Measurements from ENCODE around the gene MTOR. TPM values are rescaled to one million over a fixed set of nuclear protein-coding genes. Genes with fewer than 3 reads are reported as not detected.

The MTOR gene
- total and polyA plus RNA-seq, 10 donors, result 12.5 to 50.9 (median 35.5) TPM

- Histone ChIP-seq H3K27ac (no peak overlapping the region), H3K4me1 (no peaks in the 10 kb centered on the region), H3K27me3 (replicated peaks in 1 of 7) (no peaks in the 10 kb centered on the region), H3K36me3 (peaks cover 0 to 100% (median 43%) of the 10 kb centered on the region in 6 donors), H3K9me3 (no peaks in the 10 kb centered on the region), H3K4me3 (no peak overlapping the region)
- no peak for DNase-seq
- WGBS, 5 donors, result 76 to 94% (median 84%) methylated on average over 2 of the region's 2 CpGs
- intact Hi-C loops (cut with DNase I; ENCODE audit: low total_unique reads), result no loop called here
- TF ChIP-seq CTCF (IDR thresholded peaks at IDR 0.05 in 8 of 11, conservative IDR thresholded peaks at IDR 0.05 in 3 of 11), result no peak
- TF ChIP-seq POLR2A (IDR thresholded peaks at IDR 0.05), result no peak
- no peak for TF ChIP-seq POLR2AphosphoS5 (IDR thresholded peaks at IDR 0.05)
These were observed 74.9 kb downstream of the MTOR start for GRCh38 chr1:11187494-11187893.

- H3K27me3 ChIP-seq (replicated peaks in 1 of 7), result no peaks in the 10 kb centered on the region
- H3K27ac ChIP-seq, result no peak overlapping the region
- no peaks in the 10 kb centered on the region for H3K9me3 ChIP-seq
- H3K4me1 ChIP-seq, result no peaks in the 10 kb centered on the region
- intact Hi-C loops (cut with DNase I; ENCODE audit: low total_unique reads), result no loop called here
- no peak for DNase-seq
- TF ChIP-seq CTCF (IDR thresholded peaks at IDR 0.05 in 8 of 11, conservative IDR thresholded peaks at IDR 0.05 in 3 of 11), result no peak
- TF ChIP-seq POLR2AphosphoS5 (IDR thresholded peaks at IDR 0.05), result no peak
- TF ChIP-seq POLR2A (IDR thresholded peaks at IDR 0.05), result no peak
- H3K36me3 ChIP-seq, result peaks cover 0 to 100% (median 41%) of the 10 kb centered on the region in 6 donors
- H3K4me3 ChIP-seq, result no peak overlapping the region
- 89 to 97% (median 93%) methylated on average over 3 of the region's 3 CpGs for WGBS, 5 donors
These were observed 75.4 kb downstream of the MTOR start for GRCh38 chr1:11187000-11187399.

GRCh38 chr1:11184973-11185372, 77.4 kb downstream of the MTOR start:
- Histone ChIP-seq H3K27ac (no peak overlapping the region), H3K4me1 (no peaks in the 10 kb centered on the region), H3K36me3 (peaks cover 0 to 100% (median 36%) of the 10 kb centered on the region in 6 donors), H3K27me3 (replicated peaks in 1 of 7) (no peaks in the 10 kb centered on the region), H3K9me3 (no peaks in the 10 kb centered on the region), H3K4me3 (no peak overlapping the region)
- TF ChIP-seq POLR2A (IDR thresholded peaks at IDR 0.05), result no peak
- TF ChIP-seq POLR2AphosphoS5 (IDR thresholded peaks at IDR 0.05), result no peak
- no peak for TF ChIP-seq CTCF (IDR thresholded peaks at IDR 0.05 in 8 of 11, conservative IDR thresholded peaks at IDR 0.05 in 3 of 11)
- intact Hi-C loops (cut with DNase I; ENCODE audit: low total_unique reads), result no loop called here
- 89 to 100% (median 90%) methylated on average over 1 of the region's 1 CpG for WGBS, 5 donors
- no peak for DNase-seq

- no peak for DNase-seq
- Histone ChIP-seq H3K27me3 (replicated peaks in 1 of 7) (no peaks in the 10 kb centered on the region), H3K4me1 (no peaks in the 10 kb centered on the region), H3K27ac (no peak overlapping the region), H3K9me3 (no peaks in the 10 kb centered on the region), H3K36me3 (peaks cover 0 to 100% (median 26%) of the 10 kb centered on the region in 6 donors), H3K4me3 (no peak overlapping the region)
- TF ChIP-seq POLR2A (IDR thresholded peaks at IDR 0.05) (no peak), POLR2AphosphoS5 (IDR thresholded peaks at IDR 0.05) (no peak), CTCF (IDR thresholded peaks at IDR 0.05 in 8 of 11, conservative IDR thresholded peaks at IDR 0.05 in 3 of 11) (no peak)
- intact Hi-C loops (cut with DNase I; ENCODE audit: low total_unique reads), result no loop called here
- WGBS, 5 donors, result 95 to 99% (median 97%) methylated on average over 3 of the region's 3 CpGs
These were observed 79.5 kb downstream of the MTOR start for GRCh38 chr1:11182884-11183283.

Data from spleen (tissue), 11 donors.